ENCODE results near the gene ZNF692.

Gene ZNF692

GRCh38 chr1:248881261-248881660 is 22.4 kb upstream of the ZNF692 start:
- no peak for DNase-seq (ENCODE audit: low read depth in 2 of 2)

DNA sequence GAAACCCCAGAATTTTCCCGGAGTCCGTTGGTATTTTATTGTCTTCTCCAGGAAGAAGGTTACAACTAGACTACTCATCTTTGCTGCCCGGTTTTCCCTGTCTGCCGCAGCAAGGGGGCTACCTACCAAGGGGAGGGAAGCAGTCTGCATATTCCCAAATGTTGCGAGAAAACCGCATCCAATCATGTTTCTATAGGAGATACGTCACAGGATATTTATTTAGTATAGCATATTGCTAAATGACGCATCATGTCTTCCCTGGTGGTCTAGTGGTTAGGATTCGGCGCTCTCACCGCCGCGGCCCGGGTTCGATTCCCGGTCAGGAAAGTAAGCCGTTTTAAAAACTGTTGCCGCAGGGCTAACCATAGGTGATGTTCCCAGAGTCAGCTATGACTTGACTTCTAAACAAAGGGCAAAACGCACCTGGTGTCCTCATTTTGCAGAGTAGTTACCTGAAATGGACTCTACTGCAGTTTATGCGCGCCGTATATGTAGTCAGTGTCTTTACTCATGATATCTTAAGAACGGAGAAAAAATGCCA is 15.2 kb upstream of the ZNF692 start:
- peak; percentile 60 to 70 for DNase-seq (ENCODE audit: low read depth in 2 of 2)

GRCh38 chr1:248873409-248873992 is 14.6 kb upstream of the ZNF692 start:
- DNase-seq (ENCODE audit: low read depth in 2 of 2) = peak; percentile 87 to 88

- DNase-seq (ENCODE audit: low read depth in 2 of 2) = no peak
Observed at GRCh38 chr1:248872752-248873408, 14.0 kb upstream of the ZNF692 start.

- DNase-seq (ENCODE audit: low read depth in 2 of 2) = no peak
Observed at GRCh38 chr1:248871837-248872401, 13.0 kb upstream of the ZNF692 start.

- DNase-seq (ENCODE audit: low read depth in 2 of 2) = peak; percentile 67 to 73
Observed at GRCh38 chr1:248862998-248863881, 4.4 kb upstream of the ZNF692 start.

GRCh38 chr1:248862695-248862997 is 3.8 kb upstream of the ZNF692 start:
- no peak for DNase-seq (ENCODE audit: low read depth in 2 of 2)

DNA sequence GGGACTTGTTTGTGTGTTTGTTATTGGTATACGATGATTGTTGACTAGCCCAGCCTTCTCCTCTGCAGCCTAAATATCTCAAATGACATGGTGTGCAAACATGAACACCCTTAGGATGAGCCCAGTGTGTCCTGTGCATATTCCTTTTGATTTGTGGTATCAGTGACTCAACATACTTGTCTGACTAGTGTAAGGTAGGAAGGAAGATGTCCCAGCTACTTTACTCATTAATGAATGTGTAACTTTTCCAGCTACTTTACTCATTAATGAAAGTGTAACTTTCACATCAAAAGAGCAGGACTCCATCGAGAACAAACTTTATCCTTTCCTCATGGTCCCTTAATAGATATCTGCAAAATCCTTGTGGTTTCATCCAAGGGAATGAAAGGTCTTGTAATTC is 2.7 kb upstream of the ZNF692 start:
- no peak for DNase-seq (ENCODE audit: low read depth in 2 of 2)

DNA sequence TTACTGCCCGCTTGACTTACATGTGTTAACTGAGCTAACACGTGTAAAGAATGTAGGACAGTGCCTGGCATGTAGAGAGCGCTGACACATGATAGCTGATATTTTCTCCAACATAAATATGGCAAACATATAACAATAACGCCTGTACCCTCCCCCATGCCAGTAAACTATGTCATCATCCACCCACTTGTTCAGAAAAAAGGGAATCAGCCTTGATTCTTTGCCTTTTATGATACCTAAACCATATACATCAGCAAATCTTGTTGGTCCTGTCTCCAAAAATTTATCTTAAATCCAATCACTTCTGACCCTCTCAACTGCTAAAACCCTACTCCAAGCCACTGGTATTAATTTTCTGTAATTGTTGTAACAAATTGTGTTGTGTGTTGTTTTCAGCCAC is 1.1 kb upstream of the ZNF692 start:
- no peak for DNase-seq (ENCODE audit: low read depth in 2 of 2)

DNA sequence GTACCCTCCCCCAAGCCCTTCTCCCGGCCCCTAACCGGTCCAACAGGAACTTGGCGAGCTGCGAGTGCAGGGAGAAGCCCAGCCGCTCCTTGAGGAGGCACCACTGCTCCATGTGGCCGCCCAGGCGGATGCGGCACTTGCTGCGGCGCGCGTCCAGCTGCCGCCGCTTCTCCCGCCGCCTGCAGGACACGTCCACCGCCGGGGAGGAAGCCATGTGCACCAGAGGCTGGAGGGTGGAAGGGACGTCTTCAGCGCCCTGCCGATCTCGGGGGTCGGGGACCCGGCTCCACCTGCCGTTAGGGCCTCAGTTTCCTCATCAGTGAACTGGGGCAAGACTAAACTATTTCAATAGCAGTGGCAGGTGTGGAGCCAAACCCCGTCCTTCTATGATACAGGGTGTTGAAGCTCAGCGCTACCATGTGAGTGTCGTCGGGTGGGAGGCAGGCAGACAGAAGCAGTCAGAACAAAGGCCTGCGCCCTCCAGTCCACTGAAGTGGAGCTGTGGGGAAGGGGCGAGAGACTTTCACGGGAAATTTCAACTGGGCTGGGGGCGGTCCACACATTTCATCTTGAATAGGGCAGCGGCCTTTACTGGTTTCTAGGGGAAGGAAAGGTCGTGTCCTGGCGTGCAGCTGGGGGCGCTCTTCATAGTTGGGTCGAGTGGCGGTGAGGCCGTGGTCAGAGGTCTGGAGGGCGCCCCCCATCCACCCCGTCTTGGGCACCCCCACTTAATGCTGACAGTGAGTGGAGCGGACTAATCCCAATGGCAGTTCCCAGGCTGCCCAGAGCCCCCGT is 592 bp downstream of the ZNF692 start:
- DNase-seq (ENCODE audit: low read depth in 2 of 2) = no peak

GRCh38 chr1:248857749-248858095 is 1.2 kb downstream of the ZNF692 start:
- DNase-seq (ENCODE audit: low read depth in 2 of 2) = no peak

DNA sequence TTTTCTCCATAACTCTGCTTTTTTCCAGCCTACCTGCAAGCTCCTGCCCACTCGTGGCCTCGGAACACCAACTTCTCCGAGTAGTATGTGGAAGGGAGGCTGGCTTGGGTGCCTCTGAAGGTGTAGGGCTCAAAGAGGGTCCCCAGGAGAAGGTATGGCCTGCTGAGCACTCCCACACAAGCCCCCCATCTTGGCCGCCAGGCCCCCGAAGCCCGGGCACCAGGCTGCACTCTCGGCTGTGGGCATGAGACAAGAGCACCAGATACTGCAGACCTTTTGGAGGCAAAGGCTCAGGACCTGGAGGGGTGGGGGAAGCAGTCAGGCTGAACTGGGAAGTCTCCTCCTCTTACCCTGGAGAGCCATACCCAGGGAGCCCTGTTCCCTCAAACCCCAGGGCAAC is 1.7 kb downstream of the ZNF692 start:
- DNase-seq (ENCODE audit: low read depth in 2 of 2) = no peak

GRCh38 chr1:248856176-248856575 is 2.7 kb downstream of the ZNF692 start:
- DNase-seq (ENCODE audit: low read depth in 2 of 2) = no peak

- DNase-seq (ENCODE audit: low read depth in 2 of 2) = no peak
Observed at GRCh38 chr1:248855580-248855979, 3.3 kb downstream of the ZNF692 start.

- no peak for DNase-seq (ENCODE audit: low read depth in 2 of 2)
Observed at GRCh38 chr1:248853663-248854375, 5.1 kb downstream of the ZNF692 start.

GRCh38 chr1:248852481-248853405 is 6.1 kb downstream of the ZNF692 start:
- DNase-seq (ENCODE audit: low read depth in 2 of 2) = no peak

DNA sequence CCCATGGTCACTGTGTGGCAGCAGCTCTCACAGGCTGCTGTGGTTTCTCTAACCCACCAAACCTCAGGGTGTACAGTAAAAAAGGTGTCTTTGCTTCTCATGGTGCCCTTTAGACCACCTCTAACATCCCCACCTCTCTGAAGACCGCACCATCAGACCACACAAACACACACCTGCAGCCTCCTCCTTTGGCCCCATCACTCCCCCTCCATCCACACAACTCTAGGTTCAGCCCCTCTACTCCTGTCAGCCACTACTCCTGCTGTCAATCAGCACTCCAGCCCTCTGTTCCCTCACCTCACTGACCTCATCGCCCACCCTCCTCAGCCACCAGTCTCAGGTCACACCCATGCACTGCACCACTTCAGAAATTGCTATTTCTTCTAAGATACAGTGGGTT is 7.5 kb downstream of the ZNF692 start:
- DNase-seq (ENCODE audit: low read depth in 2 of 2) = no peak

GRCh38 chr1:248850536-248851251 is 8.2 kb downstream of the ZNF692 start:
- DNase-seq (ENCODE audit: low read depth in 2 of 2) = no peak

DNA sequence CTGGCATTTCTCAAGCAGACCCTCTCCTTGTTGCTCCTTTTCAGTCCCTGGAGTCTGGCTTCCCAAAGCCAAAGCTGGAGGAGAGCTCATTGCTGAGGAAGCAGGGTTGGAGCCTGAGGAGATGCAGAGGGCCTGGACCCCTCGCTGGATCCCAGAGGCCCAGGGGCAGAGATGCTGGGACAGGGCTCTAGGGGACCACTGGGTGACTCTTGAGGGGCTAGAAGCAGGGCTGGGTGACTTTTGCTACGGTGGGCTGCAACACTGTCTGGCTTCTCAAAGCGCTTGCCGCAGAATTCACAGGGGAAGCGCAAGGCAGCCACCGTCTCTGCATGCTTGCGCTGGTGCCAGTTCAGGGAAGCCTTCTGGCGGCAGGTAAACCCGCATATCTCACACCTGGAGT is 8.8 kb downstream of the ZNF692 start:
- no peak for DNase-seq (ENCODE audit: low read depth in 2 of 2)

Measured in stimulated activated CD8-positive, alpha-beta memory T cell treated with anti-CD3 and anti-CD28 coated beads, Interleukin-15, amount 100 ng/mL, for 48 hours (primary cell).